ENCODE measurements around the gene FAM81A. TPM values are rescaled to one million over a fixed set of nuclear protein-coding genes. Genes with fewer than 3 reads are reported as not detected.

Gene FAM81A
- total RNA-seq, 6 experiments from 2014 or later, result 0.18 TPM; not detected in 5

DNA sequence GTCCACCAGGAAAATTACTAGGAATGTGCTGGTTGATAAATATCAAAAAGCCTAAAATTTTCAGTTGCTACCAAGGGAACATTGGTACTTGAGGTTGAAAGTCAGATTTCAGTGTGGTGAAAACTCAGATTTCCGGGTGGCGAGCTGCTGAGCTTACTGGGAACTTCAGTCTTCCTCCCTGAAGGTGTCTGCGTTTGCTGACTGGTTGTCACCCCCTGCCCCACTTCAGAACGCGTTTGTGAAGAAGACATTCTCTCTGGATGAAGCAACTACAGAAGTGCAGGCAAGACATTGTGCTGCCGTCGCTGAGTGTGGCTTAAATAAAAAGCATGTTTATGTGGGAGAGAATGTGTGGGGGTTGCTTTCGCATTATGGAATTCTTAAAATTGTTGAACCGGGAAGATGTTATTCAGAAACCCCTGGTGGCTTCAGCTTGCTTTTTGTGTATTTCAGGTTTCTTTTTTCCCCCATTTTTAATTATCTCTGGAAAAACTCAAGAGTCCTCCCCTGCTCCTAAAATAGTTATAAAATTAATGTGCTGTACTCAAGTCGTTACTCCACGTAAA, 7.1 kb downstream of the FAM81A start:
- Histone ChIP-seq H3K27me3 (no peaks in the 10 kb centered on the region), H3K9me3 (no peaks in the 10 kb centered on the region), H3K27ac (no peak overlapping the region), H3K4me1 (no peaks in the 10 kb centered on the region), H3K4me3 (no peak overlapping the region), H3K36me3 (no peaks in the 10 kb centered on the region)
- ATAC-seq, result no peak
- intact Hi-C loops (cut with DNase I), result no loop called here
- no peak for DNase-seq
- no peak for TF ChIP-seq POLR2A (IDR thresholded peaks at IDR 0.05)
- TF ChIP-seq, protein P1, sequence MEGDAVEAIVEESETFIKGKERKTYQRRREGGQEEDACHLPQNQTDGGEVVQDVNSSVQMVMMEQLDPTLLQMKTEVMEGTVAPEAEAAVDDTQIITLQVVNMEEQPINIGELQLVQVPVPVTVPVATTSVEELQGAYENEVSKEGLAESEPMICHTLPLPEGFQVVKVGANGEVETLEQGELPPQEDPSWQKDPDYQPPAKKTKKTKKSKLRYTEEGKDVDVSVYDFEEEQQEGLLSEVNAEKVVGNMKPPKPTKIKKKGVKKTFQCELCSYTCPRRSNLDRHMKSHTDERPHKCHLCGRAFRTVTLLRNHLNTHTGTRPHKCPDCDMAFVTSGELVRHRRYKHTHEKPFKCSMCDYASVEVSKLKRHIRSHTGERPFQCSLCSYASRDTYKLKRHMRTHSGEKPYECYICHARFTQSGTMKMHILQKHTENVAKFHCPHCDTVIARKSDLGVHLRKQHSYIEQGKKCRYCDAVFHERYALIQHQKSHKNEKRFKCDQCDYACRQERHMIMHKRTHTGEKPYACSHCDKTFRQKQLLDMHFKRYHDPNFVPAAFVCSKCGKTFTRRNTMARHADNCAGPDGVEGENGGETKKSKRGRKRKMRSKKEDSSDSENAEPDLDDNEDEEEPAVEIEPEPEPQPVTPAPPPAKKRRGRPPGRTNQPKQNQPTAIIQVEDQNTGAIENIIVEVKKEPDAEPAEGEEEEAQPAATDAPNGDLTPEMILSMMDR (IDR thresholded peaks at IDR 0.05), result no peak
- WGBS (ENCODE audit: insufficient coverage, low coverage, low lambda C conversion rate, missing lambda C conversion rate), result 65% methylated on average over 11 of the region's 11 CpGs

DNA sequence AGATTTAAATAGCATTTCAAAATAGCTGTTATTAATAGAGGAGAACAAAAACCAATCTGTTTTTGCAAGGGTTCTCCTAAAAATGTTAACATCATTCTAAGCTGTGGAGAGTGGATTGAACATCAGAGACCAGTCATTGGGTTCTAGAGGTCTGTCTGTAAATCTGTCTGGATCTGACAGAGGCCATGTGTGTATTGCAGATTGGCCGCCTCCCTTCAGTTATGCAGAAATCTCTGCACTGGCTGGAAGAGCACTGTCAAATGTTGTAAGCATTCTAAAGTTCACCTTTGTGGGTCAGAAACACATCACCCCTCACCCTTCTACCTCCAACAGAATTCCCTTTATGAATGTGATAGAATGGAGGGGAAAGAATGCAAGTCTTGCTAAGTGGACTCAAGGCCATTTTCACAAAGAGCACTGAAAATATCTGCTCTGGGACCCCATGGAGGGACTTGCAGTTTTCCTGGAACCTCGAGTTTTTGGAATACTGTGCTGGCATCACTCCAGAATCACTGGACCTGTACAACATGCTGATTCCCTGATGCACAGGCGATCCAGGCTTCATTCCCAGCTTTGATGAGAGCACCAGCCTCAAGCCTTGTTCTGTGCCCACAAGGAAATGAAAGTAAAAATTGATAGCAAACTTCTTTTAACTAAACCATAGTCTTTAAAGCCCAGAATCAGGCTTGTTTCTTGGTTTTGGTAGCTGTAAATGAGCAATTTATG, 8.4 kb downstream of the FAM81A start:
- 88% methylated on average over 2 of the region's 3 CpGs for WGBS (ENCODE audit: insufficient coverage, low coverage, low lambda C conversion rate, missing lambda C conversion rate)
- Histone ChIP-seq H3K27me3 (no peaks in the 10 kb centered on the region), H3K36me3 (no peaks in the 10 kb centered on the region), H3K4me1 (no peaks in the 10 kb centered on the region), H3K4me3 (no peak overlapping the region), H3K27ac (no peak overlapping the region), H3K9me3 (no peaks in the 10 kb centered on the region)
- DNase-seq (no peak), ATAC-seq (no peak)
- no peak for TF ChIP-seq POLR2A (IDR thresholded peaks at IDR 0.05)
- TF ChIP-seq, protein P1 (IDR thresholded peaks at IDR 0.05), result no peak
- intact Hi-C loops (cut with DNase I), result no loop called here

GRCh38 chr15:59447367-59447766, 9.4 kb downstream of the FAM81A start:
- peak in 1 of 4 donors; percentile 23 for ATAC-seq
- no peak for DNase-seq
- WGBS (ENCODE audit: insufficient coverage, low coverage, low lambda C conversion rate, missing lambda C conversion rate), result 92% methylated on average over 1 of the region's 1 CpG
- H3K4me1 ChIP-seq, result no peaks in the 10 kb centered on the region
- intact Hi-C loops (cut with DNase I), result no loop called here
- no peak overlapping the region for H3K27ac ChIP-seq
- no peaks in the 10 kb centered on the region for H3K27me3 ChIP-seq
- H3K36me3 ChIP-seq, result no peaks in the 10 kb centered on the region
- no peak overlapping the region for H3K4me3 ChIP-seq
- H3K9me3 ChIP-seq, result no peaks in the 10 kb centered on the region
- TF ChIP-seq, protein P1 (IDR thresholded peaks at IDR 0.05), result no peak
- no peak for TF ChIP-seq POLR2A (IDR thresholded peaks at IDR 0.05)

GRCh38 chr15:59448871-59449270, 10.9 kb downstream of the FAM81A start:
- no peak for ATAC-seq
- Histone ChIP-seq H3K27ac (no peak overlapping the region), H3K27me3 (no peaks in the 10 kb centered on the region), H3K36me3 (no peaks in the 10 kb centered on the region), H3K9me3 (no peaks in the 10 kb centered on the region), H3K4me1 (no peaks in the 10 kb centered on the region), H3K4me3 (no peak overlapping the region)
- DNase-seq, result no peak
- TF ChIP-seq, protein P1 (IDR thresholded peaks at IDR 0.05), result no peak
- intact Hi-C loops (cut with DNase I), result no loop called here
